HepG2 (cell line): ENCODE data around the gene SLU7. TPM values are rescaled to one million over a fixed set of nuclear protein-coding genes. Genes with fewer than 3 reads are reported as not detected.

Source experiments
- BRD4 ChIP-seq: sonication (generic); formaldehyde crosslinking; IDR thresholded peaks from 2 replicates; pipeline ENCODE4 v1.4.0; 2020; ENCODE audit warnings: missing genetic modification reagents
- GABPA ChIP-seq, 2 experiments: IDR thresholded peaks; 2 replicates each; pipeline ENCODE4 v1.6.1; 2011 to 2016; ENCODE audit warnings: low read depth in 2 of 2, low read length in 1 of 2, missing biosample characterization in 1 of 2, missing genetic modification characterization in 1 of 2
- JUN ChIP-seq: sonication (generic); formaldehyde crosslinking; IDR thresholded peaks from 2 replicates; pipeline ENCODE4 v1.4.0; 2020; ENCODE audit warnings: mild to moderate bottlenecking, missing genetic modification reagents
- KDM4B ChIP-seq: sonication (generic); formaldehyde crosslinking; IDR thresholded peaks from 2 replicates; pipeline ENCODE4 v1.4.0; 2020; ENCODE audit warnings: missing genetic modification reagents
- MATR3 ChIP-seq: sonication (generic); formaldehyde crosslinking; IDR thresholded peaks from 2 replicates; pipeline ENCODE4 v1.4.0; 2020; ENCODE audit warnings: missing genetic modification reagents
- MBNL3 ChIP-seq: fragments of 250-450 bp; sonication (Bioruptor Pico); conservative IDR thresholded peaks from 2 replicates; pipeline ENCODE4 v1.8.0; 2022; ENCODE audit warnings: mild to moderate bottlenecking, inconsistent platforms
- MYNN ChIP-seq: sonication (generic); formaldehyde crosslinking; IDR thresholded peaks from 2 replicates; pipeline ENCODE4 v1.4.0; 2020; ENCODE audit warnings: mild to moderate bottlenecking, low read depth, missing genetic modification reagents
- PCBP2 ChIP-seq: fragments of 200-400 bp; formaldehyde crosslinking; optimal IDR thresholded peaks from 2 replicates; pipeline ENCODE3; 2018; ENCODE audit warnings: low read length, low read depth; ENCODE audit not compliant: poor library complexity, severe bottlenecking
- PTBP1 ChIP-seq: fragments of 200-400 bp; formaldehyde crosslinking; IDR thresholded peaks from 2 replicates; pipeline ENCODE4 v1.6.1; 2018; ENCODE audit warnings: low read length, low read depth; ENCODE audit not compliant: poor library complexity, severe bottlenecking
- RBM22 ChIP-seq: fragments of 200-400 bp; formaldehyde crosslinking; optimal IDR thresholded peaks from 2 replicates; pipeline ENCODE3; 2017; ENCODE audit warnings: mild to moderate bottlenecking, low read length, moderate library complexity
- SATB2 ChIP-seq: sonication (generic); formaldehyde crosslinking; IDR thresholded peaks from 2 replicates; pipeline ENCODE4 v1.5.0; 2020; ENCODE audit warnings: missing genetic modification reagents
- SSRP1 ChIP-seq: IDR thresholded peaks from 2 replicates; pipeline ENCODE4 v1.6.1; 2016; ENCODE audit warnings: control low read depth
- TFAP4 ChIP-seq: sonication (generic); IDR thresholded peaks from 2 replicates; pipeline ENCODE4 v1.6.1; 2016; ENCODE audit warnings: low read depth, borderline replicate concordance
- ZBTB8A ChIP-seq: sonication (generic); formaldehyde crosslinking; IDR thresholded peaks from 2 replicates; pipeline ENCODE4 v1.4.0; 2020; ENCODE audit warnings: mild to moderate bottlenecking, low read depth, missing genetic modification reagents, borderline replicate concordance
- ZFP36 ChIP-seq: fragments of 150-350 bp; IDR thresholded peaks from 2 replicates; pipeline ENCODE4 v1.6.1; 2018; ENCODE audit warnings: borderline replicate concordance, low read length, low read depth; ENCODE audit not compliant: partially characterized antibody
- ZNF224 ChIP-seq: sonication (generic); formaldehyde crosslinking; IDR thresholded peaks from 2 replicates; pipeline ENCODE4 v1.5.0; 2020; ENCODE audit warnings: mild to moderate bottlenecking, missing genetic modification reagents
- ZNF367 ChIP-seq: sonication (generic); formaldehyde crosslinking; IDR thresholded peaks from 2 replicates; pipeline ENCODE4 v1.4.0; 2020; ENCODE audit warnings: missing genetic modification reagents, borderline replicate concordance
- ZNF605 ChIP-seq: sonication (generic); formaldehyde crosslinking; IDR thresholded peaks from 2 replicates; pipeline ENCODE4 v1.8.0; 2022; ENCODE audit warnings: mild to moderate bottlenecking, missing genetic modification reagents
- ZNF674 ChIP-seq: sonication (generic); formaldehyde crosslinking; IDR thresholded peaks from 2 replicates; pipeline ENCODE4 v1.5.0; 2020; ENCODE audit warnings: low read depth, mild to moderate bottlenecking, missing genetic modification reagents
- ZNF709 ChIP-seq: sonication (generic); formaldehyde crosslinking; IDR thresholded peaks from 2 replicates; pipeline ENCODE4 v1.5.0; 2020; ENCODE audit warnings: mild to moderate bottlenecking, missing genetic modification reagents
- ZSCAN20 ChIP-seq: sonication (generic); formaldehyde crosslinking; IDR thresholded peaks from 2 replicates; pipeline ENCODE4 v1.4.0; 2020; ENCODE audit warnings: missing genetic modification reagents, mild to moderate bottlenecking, borderline replicate concordance
- ZSCAN31 ChIP-seq: sonication (generic); formaldehyde crosslinking; IDR thresholded peaks from 2 replicates; pipeline ENCODE4 v1.5.0; 2020; ENCODE audit warnings: low read depth, mild to moderate bottlenecking, missing genetic modification reagents
- polyA plus RNA-seq, 8 experiments: library from polyadenylated mRNA; depleted of rRNA in 3 of 8; stranded (reverse) in 7 of 8; unstranded in 1 of 8; fragments of >200 nt; fragmentation: Illumina TruSeq in 4 of 8; extraction: Trizol in 4 of 8; gene quantifications; 2 replicates each; pipeline versions ENCODE4 v1.2.1 to v1.2.3, GENCODE V29; 2011 to 2016; ENCODE audit warnings: low read depth in 4 of 8, missing spikeins in 1 of 8, mixed read lengths in 1 of 8; ENCODE audit not compliant: insufficient read depth in 1 of 8
- total RNA-seq, 5 experiments: library from RNA; depleted of rRNA; stranded (reverse); fragments of >200 nt; fragmentation: Illumina TruSeq; extraction: Trizol; gene quantifications; 2 replicates each; pipeline ENCODE4 v1.2.3, GENCODE V29; 2016; ENCODE audit warnings: low read depth in 1 of 5
- TF ChIP-seq, protein P1 (sequence below): sonication (generic); formaldehyde crosslinking; IDR thresholded peaks from 2 replicates; pipeline ENCODE4 v1.5.1; 2020; ENCODE audit warnings: missing genetic modification reagents, mild to moderate bottlenecking, borderline replicate concordance
- TF ChIP-seq, protein P2 (sequence below): sonication (generic); formaldehyde crosslinking; IDR thresholded peaks from 2 replicates; pipeline ENCODE4 v1.5.0; 2020; ENCODE audit warnings: missing genetic modification reagents

Gene SLU7
- total and polyA plus RNA-seq, 2 of the 13 experiments (the other 11 are each of a cell fraction or from before 2014, with no cell fraction given) = 24.0 to 39.2 TPM

DNA sequence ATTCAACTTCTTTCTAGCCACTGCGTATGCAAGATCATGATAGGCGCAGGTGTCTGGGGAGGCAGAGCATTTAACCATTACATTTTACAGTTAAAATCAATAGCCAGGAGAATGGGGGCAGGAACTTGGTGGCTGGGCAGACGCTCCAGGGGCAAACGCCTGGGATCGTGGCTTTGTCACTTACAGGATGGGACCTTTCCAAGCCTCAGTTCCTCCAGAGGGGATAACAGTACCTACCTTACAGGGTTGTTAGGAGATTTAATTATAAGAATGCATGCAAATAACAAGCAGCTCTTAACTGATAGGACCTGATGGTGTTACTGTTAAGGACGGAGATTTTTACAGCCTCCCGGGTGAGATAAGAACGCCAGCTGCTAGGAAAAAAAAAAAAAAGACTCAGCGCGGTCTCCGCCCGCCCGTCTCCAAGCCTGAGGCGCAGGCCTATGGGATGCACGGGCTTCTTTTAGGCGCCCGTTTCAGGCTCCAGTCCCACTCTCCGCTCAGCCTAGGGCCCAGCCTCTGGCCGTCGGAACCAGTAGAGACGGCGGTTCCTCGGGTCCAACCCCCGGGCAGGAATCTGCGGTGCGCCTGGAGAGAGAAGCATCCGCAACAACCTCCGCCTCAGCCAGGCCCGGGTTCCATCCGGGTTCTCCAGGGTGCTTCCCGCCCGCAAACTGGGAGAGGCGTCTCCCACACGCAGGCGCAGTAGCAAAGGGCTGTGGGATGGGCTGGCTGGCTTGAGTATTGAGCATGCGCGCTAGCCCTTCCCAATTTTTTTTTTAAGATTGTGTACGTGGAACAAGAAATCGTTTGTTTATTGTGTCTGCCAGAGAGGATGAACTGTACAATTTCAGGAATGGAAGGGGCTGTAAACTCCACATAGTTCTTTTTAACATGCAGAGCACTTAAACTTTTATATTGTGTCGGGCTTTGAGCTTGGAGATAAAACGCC is 19.2 kb downstream of the SLU7 start, which contains the start of gene FAM200C (continued):
- no peak for TF ChIP-seq ZBTB8A
- TF ChIP-seq SATB2 (CRISPR knock-in tag) = no peak
- TF ChIP-seq JUN (CRISPR knock-in tag) = no peak
- TF ChIP-seq MBNL3 (CRISPR knock-in tag) = no peak
- TF ChIP-seq ZNF367 (CRISPR knock-in tag) = no peak
- TF ChIP-seq TFAP4 = peak; percentile 9; the same call in 1 of the 2 replicates
- no peak for TF ChIP-seq RBM22
- no peak for TF ChIP-seq SSRP1 (CRISPR knock-in tag)
- peak; percentile 46; the same call in 1 of the 2 replicates for TF ChIP-seq ZSCAN31 (CRISPR knock-in tag)
- TF ChIP-seq, protein P1, sequence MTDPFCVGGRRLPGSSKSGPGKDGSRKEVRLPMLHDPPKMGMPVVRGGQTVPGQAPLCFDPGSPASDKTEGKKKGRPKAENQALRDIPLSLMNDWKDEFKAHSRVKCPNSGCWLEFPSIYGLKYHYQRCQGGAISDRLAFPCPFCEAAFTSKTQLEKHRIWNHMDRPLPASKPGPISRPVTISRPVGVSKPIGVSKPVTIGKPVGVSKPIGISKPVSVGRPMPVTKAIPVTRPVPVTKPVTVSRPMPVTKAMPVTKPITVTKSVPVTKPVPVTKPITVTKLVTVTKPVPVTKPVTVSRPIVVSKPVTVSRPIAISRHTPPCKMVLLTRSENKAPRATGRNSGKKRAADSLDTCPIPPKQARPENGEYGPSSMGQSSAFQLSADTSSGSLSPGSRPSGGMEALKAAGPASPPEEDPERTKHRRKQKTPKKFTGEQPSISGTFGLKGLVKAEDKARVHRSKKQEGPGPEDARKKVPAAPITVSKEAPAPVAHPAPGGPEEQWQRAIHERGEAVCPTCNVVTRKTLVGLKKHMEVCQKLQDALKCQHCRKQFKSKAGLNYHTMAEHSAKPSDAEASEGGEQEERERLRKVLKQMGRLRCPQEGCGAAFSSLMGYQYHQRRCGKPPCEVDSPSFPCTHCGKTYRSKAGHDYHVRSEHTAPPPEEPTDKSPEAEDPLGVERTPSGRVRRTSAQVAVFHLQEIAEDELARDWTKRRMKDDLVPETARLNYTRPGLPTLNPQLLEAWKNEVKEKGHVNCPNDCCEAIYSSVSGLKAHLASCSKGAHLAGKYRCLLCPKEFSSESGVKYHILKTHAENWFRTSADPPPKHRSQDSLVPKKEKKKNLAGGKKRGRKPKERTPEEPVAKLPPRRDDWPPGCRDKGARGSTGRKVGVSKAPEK (CRISPR knock-in tag) = no peak
- no peak for TF ChIP-seq ZNF674 (CRISPR knock-in tag)
- no peak for TF ChIP-seq ZFP36
- peak; percentile 46; the same call in 1 of the 2 replicates for TF ChIP-seq ZNF709 (CRISPR knock-in tag)
- TF ChIP-seq MATR3 (CRISPR knock-in tag) = no peak
- no peak for TF ChIP-seq BRD4 (CRISPR knock-in tag)
- TF ChIP-seq PTBP1 = no peak
- TF ChIP-seq MYNN (CRISPR knock-in tag) = no peak
- peak; percentile 64; the same call in 1 of the 2 replicates for TF ChIP-seq ZNF605 (CRISPR knock-in tag)
- no peak for TF ChIP-seq ZSCAN20 (CRISPR knock-in tag)
- TF ChIP-seq, protein P2, sequence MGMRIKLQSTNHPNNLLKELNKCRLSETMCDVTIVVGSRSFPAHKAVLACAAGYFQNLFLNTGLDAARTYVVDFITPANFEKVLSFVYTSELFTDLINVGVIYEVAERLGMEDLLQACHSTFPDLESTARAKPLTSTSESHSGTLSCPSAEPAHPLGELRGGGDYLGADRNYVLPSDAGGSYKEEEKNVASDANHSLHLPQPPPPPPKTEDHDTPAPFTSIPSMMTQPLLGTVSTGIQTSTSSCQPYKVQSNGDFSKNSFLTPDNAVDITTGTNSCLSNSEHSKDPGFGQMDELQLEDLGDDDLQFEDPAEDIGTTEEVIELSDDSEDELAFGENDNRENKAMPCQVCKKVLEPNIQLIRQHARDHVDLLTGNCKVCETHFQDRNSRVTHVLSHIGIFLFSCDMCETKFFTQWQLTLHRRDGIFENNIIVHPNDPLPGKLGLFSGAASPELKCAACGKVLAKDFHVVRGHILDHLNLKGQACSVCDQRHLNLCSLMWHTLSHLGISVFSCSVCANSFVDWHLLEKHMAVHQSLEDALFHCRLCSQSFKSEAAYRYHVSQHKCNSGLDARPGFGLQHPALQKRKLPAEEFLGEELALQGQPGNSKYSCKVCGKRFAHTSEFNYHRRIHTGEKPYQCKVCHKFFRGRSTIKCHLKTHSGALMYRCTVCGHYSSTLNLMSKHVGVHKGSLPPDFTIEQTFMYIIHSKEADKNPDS (CRISPR knock-in tag) = no peak
- no peak for TF ChIP-seq GABPA (IDR thresholded peaks at IDR 0.05; ENCODE audit: low read depth, low read length)
- peak; percentile 62 for TF ChIP-seq GABPA (CRISPR knock-in tag; IDR thresholded peaks at IDR 0.05; ENCODE audit: low read depth)
- no peak for TF ChIP-seq PCBP2
- TF ChIP-seq KDM4B (CRISPR knock-in tag) = no peak
- no peak for TF ChIP-seq ZNF224 (CRISPR knock-in tag)
